GM15510 (cell line): Measurements from ENCODE around the gene ABL1.

ENCODE experiments used
- POLR2A ChIP-seq: IDR thresholded peaks from 3 replicates; pipeline ENCODE4 v1.6.1; 2011; ENCODE audit warnings: borderline replicate concordance; ENCODE audit not compliant: insufficient read length; ENCODE audit errors: extremely low read depth

The ABL1 gene

DNA sequence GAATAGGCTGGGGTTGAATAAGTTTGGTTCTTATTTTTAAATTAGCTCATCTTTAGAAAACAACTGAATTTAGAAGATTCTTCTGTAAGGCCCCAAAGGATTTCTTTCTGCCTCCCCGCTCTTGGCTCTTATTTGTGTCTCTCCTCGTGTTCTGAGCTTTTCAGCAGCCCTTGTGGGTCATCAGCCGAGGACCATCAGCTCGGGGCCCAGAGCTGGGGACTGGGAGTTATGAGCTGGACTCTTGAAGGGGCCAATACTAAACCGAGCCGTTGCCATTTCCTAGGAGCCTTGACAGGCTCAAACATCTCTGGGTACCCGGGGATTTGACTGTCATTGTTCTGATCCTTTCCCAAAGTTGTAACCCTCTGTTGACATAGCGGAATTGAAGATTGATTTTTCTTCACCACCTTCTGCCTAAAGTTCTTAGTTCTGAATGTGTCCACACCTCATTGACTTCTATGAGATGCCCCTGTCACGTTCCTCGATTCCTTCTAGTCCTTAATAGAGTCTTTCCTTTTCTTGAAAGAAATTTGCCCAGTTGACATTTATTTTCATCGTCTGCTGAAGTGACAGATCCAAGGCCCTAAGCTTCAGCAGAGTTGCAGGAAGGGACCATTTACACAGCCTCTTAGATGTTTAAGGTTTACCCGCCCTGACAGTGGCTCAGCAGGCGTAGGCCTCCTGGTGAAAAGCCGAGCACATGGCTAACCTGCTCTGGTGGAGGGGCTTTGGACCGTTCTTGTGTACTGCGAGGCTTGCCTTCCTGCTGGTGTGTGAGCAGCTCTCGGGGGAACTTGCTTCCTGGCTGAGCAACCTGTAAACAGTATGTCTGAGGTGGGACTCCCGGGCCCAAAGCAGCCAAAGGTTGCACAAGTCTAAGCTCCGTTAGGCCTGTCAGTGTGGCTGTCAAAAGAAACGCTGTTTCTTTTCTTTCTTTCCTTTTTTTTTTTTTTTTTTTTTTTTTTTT is 24.0 kb downstream of the ABL1 start:
- TF ChIP-seq POLR2A = no peak

- TF ChIP-seq POLR2A = no peak
Observed at GRCh38 chr9:130860458-130861316, 25.6 kb downstream of the ABL1 start.

DNA sequence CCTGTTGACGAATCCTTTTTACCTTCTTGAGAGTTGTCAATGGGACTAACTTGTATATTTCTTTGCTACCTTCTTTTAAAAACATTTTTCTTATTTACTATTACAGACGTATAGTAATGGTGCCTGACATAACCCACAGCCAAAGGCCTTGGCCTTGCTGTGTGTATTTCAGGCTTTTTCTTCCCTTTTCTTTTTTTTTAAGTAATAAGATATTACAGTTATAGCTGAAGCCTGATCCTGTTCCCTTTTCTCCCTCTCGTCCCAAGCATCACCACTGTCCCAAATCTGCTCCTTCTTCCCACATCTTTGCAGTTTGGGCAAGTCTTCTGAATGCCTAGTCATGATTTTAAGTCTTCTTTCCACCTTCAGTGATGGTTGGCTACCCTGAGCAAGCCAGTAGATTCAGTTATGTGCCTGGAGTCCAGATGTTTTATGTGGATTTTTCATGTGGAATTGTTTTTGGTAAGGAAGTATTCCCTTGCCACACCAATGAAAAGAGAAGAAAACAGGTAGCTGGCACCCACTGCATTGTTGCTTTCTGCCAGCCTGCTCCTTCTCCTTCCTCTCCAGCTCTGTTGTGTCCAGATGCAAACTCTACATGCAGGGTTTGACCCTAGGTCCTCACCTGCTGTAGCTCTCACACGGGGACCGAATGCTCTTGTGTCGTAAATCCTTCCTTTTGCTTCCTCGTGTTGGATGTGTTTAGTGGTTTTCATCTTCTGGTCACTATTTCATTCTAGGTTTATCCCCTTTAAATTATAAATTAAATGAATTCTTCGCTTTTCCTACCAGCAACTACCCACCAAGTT is 26.5 kb downstream of the ABL1 start:
- no peak for TF ChIP-seq POLR2A

DNA sequence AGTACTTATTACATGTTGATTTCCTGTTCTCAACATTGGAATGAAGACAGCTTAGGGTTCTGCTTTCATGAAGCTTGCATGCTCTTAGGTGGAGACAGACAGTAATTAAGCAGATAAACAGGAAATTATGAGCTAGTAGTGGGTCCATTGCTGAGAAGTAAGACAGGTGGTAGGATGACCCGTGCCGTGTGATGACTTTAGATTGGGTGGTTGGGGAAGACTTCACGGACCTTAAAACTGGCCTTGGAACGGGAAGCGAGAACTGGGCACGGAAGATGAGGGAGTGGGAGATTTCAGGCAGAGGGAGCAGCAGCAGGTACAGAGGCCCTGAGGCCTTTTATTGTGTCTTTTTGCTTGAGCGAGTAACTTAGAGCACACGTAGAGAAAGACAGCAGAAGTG is 27.2 kb downstream of the ABL1 start:
- TF ChIP-seq POLR2A = no peak

DNA sequence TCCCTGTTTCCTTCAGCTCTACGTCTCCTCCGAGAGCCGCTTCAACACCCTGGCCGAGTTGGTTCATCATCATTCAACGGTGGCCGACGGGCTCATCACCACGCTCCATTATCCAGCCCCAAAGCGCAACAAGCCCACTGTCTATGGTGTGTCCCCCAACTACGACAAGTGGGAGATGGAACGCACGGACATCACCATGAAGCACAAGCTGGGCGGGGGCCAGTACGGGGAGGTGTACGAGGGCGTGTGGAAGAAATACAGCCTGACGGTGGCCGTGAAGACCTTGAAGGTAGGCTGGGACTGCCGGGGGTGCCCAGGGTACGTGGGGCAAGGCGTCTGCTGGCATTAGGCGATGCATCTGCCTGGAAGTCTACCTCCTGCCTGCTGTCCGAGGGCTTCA is 27.7 kb downstream of the ABL1 start:
- no peak for TF ChIP-seq POLR2A

DNA sequence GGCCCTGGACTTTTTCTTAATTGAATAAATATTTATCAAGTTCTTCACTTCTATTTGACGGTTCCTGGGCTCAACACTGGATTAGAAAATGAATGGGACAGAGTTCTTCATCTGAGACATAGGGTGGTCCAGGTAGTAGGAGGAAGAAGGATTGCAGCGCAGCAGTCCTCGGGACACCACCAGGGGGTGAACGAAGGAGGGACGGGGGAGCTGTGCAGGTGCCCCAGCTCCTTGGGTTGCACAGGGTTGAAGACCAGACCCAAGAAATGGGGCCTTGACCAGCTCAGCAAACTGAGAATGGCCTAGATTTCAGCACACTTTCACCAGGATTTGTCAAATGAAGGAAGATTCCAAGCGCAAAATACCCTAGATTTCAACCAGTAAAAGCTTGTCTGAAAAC is 29.5 kb downstream of the ABL1 start:
- TF ChIP-seq POLR2A = no peak

DNA sequence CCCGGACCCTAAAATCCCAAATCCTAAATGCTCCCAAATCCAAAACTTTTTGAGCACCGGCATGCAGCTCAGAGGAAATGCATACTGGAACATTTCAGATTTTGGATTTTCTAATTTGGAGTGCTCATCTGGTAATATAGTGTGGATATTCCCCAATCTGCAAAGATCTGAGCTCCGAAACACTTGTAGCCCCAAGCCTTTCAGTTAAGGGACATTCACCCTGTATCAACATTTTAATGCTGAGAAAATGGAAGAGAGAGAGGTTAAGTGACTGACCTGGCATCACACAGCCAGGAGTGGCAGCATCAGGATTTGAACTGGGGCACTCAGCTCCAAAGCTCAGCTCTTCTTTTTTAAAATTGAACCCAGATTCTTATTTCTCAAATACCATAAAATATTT is 30.9 kb downstream of the ABL1 start:
- no peak for TF ChIP-seq POLR2A

DNA sequence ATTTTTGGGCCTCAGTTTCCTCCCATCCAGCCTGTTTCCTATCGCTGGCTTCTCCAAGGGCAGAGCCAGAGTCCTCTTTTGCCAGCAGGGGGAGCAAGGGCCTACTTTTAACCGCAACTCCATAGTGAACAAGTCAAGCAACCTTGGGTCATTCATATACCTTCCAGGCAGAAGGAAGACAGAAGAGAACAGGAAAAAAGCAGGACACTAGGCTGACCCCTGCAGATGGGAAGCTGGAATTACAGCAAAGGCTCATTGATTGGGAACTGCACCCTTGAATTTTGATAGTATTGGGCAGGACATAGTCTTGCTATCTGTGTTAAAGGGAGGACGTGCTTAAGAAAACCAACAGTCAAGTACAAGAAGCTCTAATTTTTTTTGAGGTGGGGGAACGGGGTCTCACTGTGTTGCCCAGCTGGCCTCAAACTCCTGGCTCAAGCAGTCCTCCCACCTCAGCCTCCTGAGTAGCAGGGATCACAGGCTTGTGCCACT is 31.5 kb downstream of the ABL1 start:
- no peak for TF ChIP-seq POLR2A

GRCh38 chr9:130867556-130867955 is 32.5 kb downstream of the ABL1 start:
- TF ChIP-seq POLR2A = no peak

DNA sequence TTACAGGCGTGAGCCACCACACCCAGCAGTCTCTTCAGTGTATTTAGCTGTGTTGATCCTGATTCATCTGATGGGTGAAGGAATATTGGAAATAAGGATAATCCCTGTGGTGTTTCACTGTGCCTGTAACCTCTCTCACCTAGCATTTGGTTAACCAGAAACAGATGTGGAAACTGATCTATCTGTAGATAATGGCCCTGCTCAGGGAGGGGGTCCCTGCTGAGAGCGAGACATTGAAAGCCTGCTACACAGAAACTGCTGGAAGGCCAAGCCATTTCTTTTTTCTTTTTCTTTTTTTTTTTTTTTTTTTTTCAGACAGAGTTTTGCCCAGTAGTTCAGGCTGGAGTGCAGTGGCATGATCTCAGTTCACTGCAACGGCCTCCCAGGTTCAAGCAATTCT is 33.2 kb downstream of the ABL1 start:
- no peak for TF ChIP-seq POLR2A

- no peak for TF ChIP-seq POLR2A
Observed at GRCh38 chr9:130869250-130869649, 34.2 kb downstream of the ABL1 start.

DNA sequence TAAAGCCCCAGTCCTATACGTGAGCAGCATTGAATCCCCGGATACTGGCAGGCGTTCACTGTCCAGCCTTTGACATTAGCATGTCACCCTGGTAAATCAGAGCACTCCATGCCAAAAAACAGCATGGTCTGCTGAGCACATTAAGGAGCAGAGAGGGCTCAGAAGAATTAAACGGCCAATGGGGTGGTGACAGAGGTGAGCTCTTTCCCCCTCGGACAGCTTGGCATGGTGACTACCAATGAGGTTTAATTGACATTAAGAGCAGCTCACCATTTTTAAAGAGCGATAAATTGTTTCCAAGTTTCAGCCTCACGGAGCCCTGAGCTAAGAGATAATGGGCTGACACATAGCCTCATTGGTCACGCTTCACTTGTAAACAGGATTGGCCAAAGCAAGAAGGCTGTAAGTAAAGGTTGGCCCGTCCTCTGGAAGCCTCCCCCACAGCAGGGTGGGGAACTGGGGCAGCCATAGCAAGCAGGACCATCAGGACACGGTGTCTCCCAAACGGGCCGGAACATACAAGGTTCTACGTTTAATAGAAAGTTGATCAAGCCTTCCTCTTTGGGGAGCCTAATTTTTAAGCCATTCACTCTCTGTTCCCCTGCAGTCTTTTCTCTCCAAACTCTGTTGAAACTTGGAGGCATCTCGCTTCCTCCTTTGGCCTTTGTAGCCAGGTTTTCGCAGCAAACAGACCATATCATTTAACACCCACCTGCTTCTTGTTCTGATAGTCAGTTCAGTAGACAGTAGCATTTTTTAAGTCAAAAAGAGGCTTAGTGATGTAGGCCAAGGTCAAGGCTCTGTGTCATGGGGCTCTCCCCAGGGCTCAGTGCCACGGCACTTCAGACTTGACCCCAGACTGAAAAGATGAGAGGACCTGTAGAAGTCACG is 35.7 kb downstream of the ABL1 start:
- TF ChIP-seq POLR2A = no peak

DNA sequence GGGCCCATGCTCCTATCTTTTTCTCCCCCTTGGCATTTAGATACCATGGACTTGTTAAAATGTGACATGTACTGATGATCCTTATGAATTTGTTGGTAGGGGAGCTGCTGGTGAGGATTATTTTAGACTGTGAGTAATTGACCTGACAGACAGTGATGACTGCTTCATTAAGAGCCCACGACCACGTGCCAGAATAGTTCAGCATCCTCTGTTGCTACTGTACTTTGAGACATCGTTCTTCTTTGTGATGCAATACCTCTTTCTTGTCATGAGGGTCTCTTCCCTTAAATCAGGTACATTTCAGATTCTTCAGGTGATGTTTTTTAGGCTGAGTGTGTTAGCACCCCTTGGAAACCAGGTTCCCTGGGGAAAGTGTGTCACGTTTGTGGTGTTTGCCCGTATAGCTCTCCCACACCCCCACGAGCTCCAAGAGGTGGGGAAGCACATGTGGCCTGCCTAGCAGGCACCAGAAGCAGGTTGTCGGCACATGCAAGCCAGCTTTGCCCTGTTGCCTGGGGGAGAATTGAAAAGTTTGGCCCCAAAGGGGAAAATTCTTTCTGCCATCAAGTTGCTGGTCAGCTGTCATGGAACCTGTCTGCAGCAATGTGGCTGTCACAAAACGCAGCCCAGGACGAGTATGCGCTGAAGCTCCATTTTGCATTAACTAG is 36.5 kb downstream of the ABL1 start:
- TF ChIP-seq POLR2A = no peak
